ENCODE measurements around the gene RBM23. TPM values are rescaled to one million over a fixed set of nuclear protein-coding genes. Genes with fewer than 3 reads are reported as not detected.

Gene RBM23
- total RNA-seq, 1 experiment from 2014 or later, result 76.5 TPM

GRCh38 chr14:22897357-22897756, 21.6 kb downstream of the RBM23 start:
- BruUV-seq (replicated peaks), result no TSS peak
- POLR2A ChIA-PET (ENCODE audit: unreplicated experiment), result interaction anchor here (0.5 kb wide), 1 partner anchor 16 kb away, joined by 11 read pairs; no protein-coding TSS in a partner anchor
- H2AFZ ChIP-seq, result no peak overlapping the region
- no peaks in the 10 kb centered on the region for H4K20me1 ChIP-seq (ENCODE audit: insufficient read depth)
- CTCF ChIA-PET, result no interaction called here
- H3K9me3 ChIP-seq (ENCODE audit: insufficient read depth, low read depth), result no peaks in the 10 kb centered on the region
- H3K4me3 ChIP-seq, result no peak overlapping the region
- no peaks in the 10 kb centered on the region for H3K27me3 ChIP-seq (ENCODE audit: insufficient read depth, low read depth)
- H3K79me2 ChIP-seq (ENCODE audit: low read depth), result no peaks in the 10 kb centered on the region
- no peak overlapping the region for H3K4me2 ChIP-seq
- no peak for DNase-seq
- no peaks in the 10 kb centered on the region for H3K4me1 ChIP-seq (replicated peaks; ENCODE audit: insufficient read depth)
- intact Hi-C loops (cut with micrococcal nuclease; ENCODE audit: unreplicated experiment), result no loop called here
- H3K36me3 ChIP-seq (ENCODE audit: low read depth), result peaks cover 3% of the 10 kb centered on the region; the same call in 1 of the 2 replicates
- H3K9me2 ChIP-seq (ENCODE audit: insufficient read depth), result no peaks in the 10 kb centered on the region
- TF ChIP-seq EZH2 (IDR thresholded peaks at IDR 0.05; ENCODE audit: low read depth) (no peak), CTCF (conservative IDR thresholded peaks at IDR 0.05) (no peak)
- H3F3A ChIP-seq (ENCODE audit: insufficient read depth, low read depth), result peaks cover 16% of the 10 kb centered on the region; the same call in 1 of the 2 replicates
- H3K27ac ChIP-seq, result no peak overlapping the region

- H3K27ac ChIP-seq, result no peak overlapping the region
- H4K20me1 ChIP-seq (ENCODE audit: insufficient read depth), result no peaks in the 10 kb centered on the region
- no peaks in the 10 kb centered on the region for H3K27me3 ChIP-seq (ENCODE audit: insufficient read depth, low read depth)
- H3K36me3 ChIP-seq (ENCODE audit: low read depth), result no peaks in the 10 kb centered on the region; the same call in 1 of the 2 replicates
- H3K79me2 ChIP-seq (ENCODE audit: low read depth), result no peaks in the 10 kb centered on the region
- no peaks in the 10 kb centered on the region for H3K4me1 ChIP-seq (replicated peaks; ENCODE audit: insufficient read depth)
- no peak overlapping the region for H3K4me3 ChIP-seq
- POLR2A ChIA-PET (ENCODE audit: unreplicated experiment), result interaction anchor here (0.5 kb wide), 1 partner anchor 16 kb away, joined by 11 read pairs; no protein-coding TSS in a partner anchor
- no peak overlapping the region for H3K4me2 ChIP-seq
- CTCF ChIA-PET, result no interaction called here
- peaks cover 16% of the 10 kb centered on the region; the same call in 1 of the 2 replicates for H3F3A ChIP-seq (ENCODE audit: insufficient read depth, low read depth)
- no peak for DNase-seq
- intact Hi-C loops (cut with micrococcal nuclease; ENCODE audit: unreplicated experiment), result no loop called here
- BruUV-seq (replicated peaks), result no TSS peak
- H2AFZ ChIP-seq, result no peak overlapping the region
- no peaks in the 10 kb centered on the region for H3K9me3 ChIP-seq (ENCODE audit: insufficient read depth, low read depth)
- no peaks in the 10 kb centered on the region for H3K9me2 ChIP-seq (ENCODE audit: insufficient read depth)
- no peak for TF ChIP-seq EZH2 (IDR thresholded peaks at IDR 0.05; ENCODE audit: low read depth)
- no peak for TF ChIP-seq CTCF (conservative IDR thresholded peaks at IDR 0.05)
Observed at GRCh38 chr14:22896760-22897159, 22.2 kb downstream of the RBM23 start.

- Histone ChIP-seq H4K20me1 (ENCODE audit: insufficient read depth) (no peaks in the 10 kb centered on the region), H3K36me3 (ENCODE audit: low read depth) (no peaks in the 10 kb centered on the region; the same call in 1 of the 2 replicates), H3K9me2 (ENCODE audit: insufficient read depth) (no peaks in the 10 kb centered on the region), H3F3A (ENCODE audit: insufficient read depth, low read depth) (peaks cover 14% of the 10 kb centered on the region; the same call in 1 of the 2 replicates), H3K4me1 (replicated peaks; ENCODE audit: insufficient read depth) (no peaks in the 10 kb centered on the region), H2AFZ (no peak overlapping the region), H3K79me2 (ENCODE audit: low read depth) (no peaks in the 10 kb centered on the region), H3K9me3 (ENCODE audit: insufficient read depth, low read depth) (no peaks in the 10 kb centered on the region), H3K27me3 (ENCODE audit: insufficient read depth, low read depth) (no peaks in the 10 kb centered on the region), H3K4me3 (no peak overlapping the region), H3K4me2 (no peak overlapping the region), H3K27ac (no peak overlapping the region)
- intact Hi-C loops (cut with micrococcal nuclease; ENCODE audit: unreplicated experiment), result no loop called here
- CTCF ChIA-PET, result no interaction called here
- TF ChIP-seq EZH2 (IDR thresholded peaks at IDR 0.05; ENCODE audit: low read depth) (no peak), CTCF (conservative IDR thresholded peaks at IDR 0.05) (no peak)
- BruUV-seq (replicated peaks), result no TSS peak
- POLR2A ChIA-PET (ENCODE audit: unreplicated experiment), result no interaction called here
- no peak for DNase-seq
Observed at GRCh38 chr14:22896356-22896755, 22.6 kb downstream of the RBM23 start.

Measured in PC-9 (cell line).